GM12872 (cell line): ENCODE measurements around the gene CPM.

Experiments used
- CTCF ChIP-seq: IDR thresholded peaks from 3 replicates; pipeline ENCODE4 v1.5.1; 2011; ENCODE audit warnings: low read depth, mild to moderate bottlenecking, low read length, moderate library complexity; ENCODE audit not compliant: insufficient read depth

CPM gene

GRCh38 chr12:68975811-68976210 is 42.8 kb upstream of the CPM start:
- no peak for TF ChIP-seq CTCF

GRCh38 chr12:68972595-68972994 is 39.6 kb upstream of the CPM start:
- TF ChIP-seq CTCF: no peak

- no peak for TF ChIP-seq CTCF
Observed at GRCh38 chr12:68971404-68971803, 38.4 kb upstream of the CPM start.

- no peak for TF ChIP-seq CTCF
Observed at GRCh38 chr12:68970951-68971350, 38.0 kb upstream of the CPM start.

GRCh38 chr12:68970306-68970705 is 37.3 kb upstream of the CPM start:
- TF ChIP-seq CTCF: no peak

GRCh38 chr12:68967046-68967445 is 34.1 kb upstream of the CPM start:
- TF ChIP-seq CTCF: no peak

- no peak for TF ChIP-seq CTCF
Observed at GRCh38 chr12:68963856-68964745, 31.1 kb upstream of the CPM start.
